Left lung (tissue), 10 donors: ENCODE results near the gene NKD2. TPM values are rescaled to one million over a fixed set of nuclear protein-coding genes. Genes with fewer than 3 reads are reported as not detected.

Experiments
- ATAC-seq: fragments of 200-7000 bp; cut with Tn5 transposase; one replicate; pipeline ENCODE4 v1.9.1; 2020; ENCODE audit warnings: moderate library complexity
- DNase-seq, 4 donors: peaks; one replicate each; pipeline ENCODE4 v3.0.0-alpha.2; 2013 to 2020
- H3K27ac ChIP-seq, 2 donors: fragments of 200-600 bp; sonication (generic) in 1 of 2; one replicate each; pipeline versions ENCODE4 v1.5.0 to v1.8.0; 2020 to 2021
- H3K27me3 ChIP-seq, 2 donors: fragments of 200-600 bp; sonication (generic) in 1 of 2; one replicate each; pipeline versions ENCODE4 v1.5.0 to v1.8.0; 2020 to 2021
- H3K36me3 ChIP-seq, 2 donors: fragments of 200-600 bp; sonication (generic) in 1 of 2; one replicate each; pipeline versions ENCODE4 v1.5.0 to v1.8.0; 2020 to 2021
- H3K4me1 ChIP-seq, 2 donors: fragments of 200-600 bp; one replicate each; pipeline ENCODE4 v1.8.0; 2021
- H3K4me3 ChIP-seq, 2 donors: fragments of 200-600 bp; sonication (generic) in 1 of 2; one replicate each; pipeline versions ENCODE4 v1.5.0 to v1.8.0; 2020 to 2021; ENCODE audit warnings: mild to moderate bottlenecking in 1 of 2
- H3K9me3 ChIP-seq, 2 donors: fragments of 200-600 bp; sonication (generic) in 1 of 2; one replicate each; pipeline versions ENCODE4 v1.5.0 to v1.8.0; 2020 to 2021
- CTCF ChIP-seq, 2 donors: fragments of 200-600 bp; sonication (generic) in 1 of 2; IDR thresholded peaks; one replicate each; pipeline versions ENCODE4 v1.5.0 to v1.8.0; 2021; ENCODE audit warnings: antibody characterized with exemption in 2 of 2
- intact Hi-C, 2 donors: fragments of 100-400 bp; cut with DNase I; formaldehyde crosslinking; loops; one replicate each; pipeline versions ENCODE4 v1.11.2 to v1.14.2; 2022
- polyA plus RNA-seq, 6 donors: library from polyadenylated mRNA; unstranded; fragments of 120-200 nt; gene quantifications; one replicate each; pipeline ENCODE4 v1.2.1, GENCODE V29; 2013; ENCODE audit not compliant: insufficient read length in 6 of 6
- total RNA-seq, 2 donors: library from RNA; stranded (reverse); fragmentation: NEBNext Ultra II Directional; extraction: Animal tissue kit (Norgen Biotek cat#: 25700); gene quantifications; one replicate each; pipeline ENCODE4 v1.2.1, GENCODE V29; 2021
- donor health status: DM: no; HTN: yes; CAD: no.
- donor health status: DM: no; HTN: no; CAD: no.

NKD2 gene
- total and polyA plus RNA-seq, 8 donors, result 6.3 to 61.5 (median 10.3) TPM

GRCh38 chr5:1048162-1048721 is 39.6 kb downstream of the NKD2 start:
- Histone ChIP-seq H3K9me3 (no peaks in the 10 kb centered on the region), H3K27ac (no peak overlapping the region), H3K36me3 (peaks cover 0 to 29% of the 10 kb centered on the region in 2 donors), H3K4me3 (no peak overlapping the region), H3K4me1 (no peaks in the 10 kb centered on the region), H3K27me3 (no peaks in the 10 kb centered on the region)
- intact Hi-C loops, result no loop called here
- no peak for DNase-seq
- no peak for ATAC-seq
- no peak for TF ChIP-seq CTCF (IDR thresholded peaks at IDR 0.05)

GRCh38 chr5:1048861-1049838 is 40.5 kb downstream of the NKD2 start:
- ATAC-seq (no peak), DNase-seq (peak in 1 of 4 donors; percentile 76)
- no peaks in the 10 kb centered on the region for H3K9me3 ChIP-seq
- peaks cover 0 to 38% of the 10 kb centered on the region in 2 donors for H3K36me3 ChIP-seq
- no peaks in the 10 kb centered on the region for H3K27me3 ChIP-seq
- H3K4me3 ChIP-seq, result no peak overlapping the region
- no peak overlapping the region for H3K27ac ChIP-seq
- no peak for TF ChIP-seq CTCF (IDR thresholded peaks at IDR 0.05)
- no peaks in the 10 kb centered on the region for H3K4me1 ChIP-seq
- intact Hi-C loops, result no loop called here

GRCh38 chr5:1050423-1051365 is 42.1 kb downstream of the NKD2 start:
- Histone ChIP-seq H3K27ac (no peak overlapping the region), H3K4me1 (no peaks in the 10 kb centered on the region), H3K9me3 (no peaks in the 10 kb centered on the region), H3K36me3 (peaks cover 0 to 54% of the 10 kb centered on the region in 2 donors), H3K27me3 (no peaks in the 10 kb centered on the region), H3K4me3 (no peak overlapping the region)
- intact Hi-C loops, result no loop called here
- TF ChIP-seq CTCF (IDR thresholded peaks at IDR 0.05), result no peak
- DNase-seq, result peak in 1 of 4 donors; percentile 82
- ATAC-seq, result no peak

- no peaks in the 10 kb centered on the region for H3K4me1 ChIP-seq
- TF ChIP-seq CTCF (IDR thresholded peaks at IDR 0.05), result no peak
- no peak overlapping the region for H3K4me3 ChIP-seq
- no peak for ATAC-seq
- H3K27me3 ChIP-seq, result no peaks in the 10 kb centered on the region
- peak in 1 of 4 donors; percentile 54 for DNase-seq
- H3K36me3 ChIP-seq, result peaks cover 0 to 60% of the 10 kb centered on the region in 2 donors
- intact Hi-C loops, result no loop called here
- H3K27ac ChIP-seq, result no peak overlapping the region
- H3K9me3 ChIP-seq, result no peaks in the 10 kb centered on the region
Measured at GRCh38 chr5:1051366-1051720, 42.7 kb downstream of the NKD2 start.
